GM13977 (cell line): Measurements from ENCODE around the gene SDHD.
"Not testable (repeated sequence)": the region's sequence is repeated elsewhere in the genome, so short reads cannot be mapped to it uniquely, and the experiment has no call there.

ENCODE experiments used
- DNase-seq: peaks from one replicate; pipeline ENCODE4 v3.0.0; 2012; ENCODE audit warnings: low spot score
- CTCF ChIP-seq: IDR thresholded peaks from 2 replicates; pipeline ENCODE4 v1.5.1; 2012; ENCODE audit warnings: mild to moderate bottlenecking, control low read depth; ENCODE audit not compliant: insufficient read depth; ENCODE audit errors: extremely low read depth, missing control alignments
- in situ Hi-C: fragments of 300-500 bp; cut with MboI; formaldehyde crosslinking; loops from one replicate; pipeline ENCODE4 v1.12.0; 2022; ENCODE audit warnings: low sequenced_read_pairs, low pct_unique_long_range_greater_than_20kb, mixed read lengths, inconsistent platforms; ENCODE audit not compliant: unreplicated experiment

Gene SDHD

DNA sequence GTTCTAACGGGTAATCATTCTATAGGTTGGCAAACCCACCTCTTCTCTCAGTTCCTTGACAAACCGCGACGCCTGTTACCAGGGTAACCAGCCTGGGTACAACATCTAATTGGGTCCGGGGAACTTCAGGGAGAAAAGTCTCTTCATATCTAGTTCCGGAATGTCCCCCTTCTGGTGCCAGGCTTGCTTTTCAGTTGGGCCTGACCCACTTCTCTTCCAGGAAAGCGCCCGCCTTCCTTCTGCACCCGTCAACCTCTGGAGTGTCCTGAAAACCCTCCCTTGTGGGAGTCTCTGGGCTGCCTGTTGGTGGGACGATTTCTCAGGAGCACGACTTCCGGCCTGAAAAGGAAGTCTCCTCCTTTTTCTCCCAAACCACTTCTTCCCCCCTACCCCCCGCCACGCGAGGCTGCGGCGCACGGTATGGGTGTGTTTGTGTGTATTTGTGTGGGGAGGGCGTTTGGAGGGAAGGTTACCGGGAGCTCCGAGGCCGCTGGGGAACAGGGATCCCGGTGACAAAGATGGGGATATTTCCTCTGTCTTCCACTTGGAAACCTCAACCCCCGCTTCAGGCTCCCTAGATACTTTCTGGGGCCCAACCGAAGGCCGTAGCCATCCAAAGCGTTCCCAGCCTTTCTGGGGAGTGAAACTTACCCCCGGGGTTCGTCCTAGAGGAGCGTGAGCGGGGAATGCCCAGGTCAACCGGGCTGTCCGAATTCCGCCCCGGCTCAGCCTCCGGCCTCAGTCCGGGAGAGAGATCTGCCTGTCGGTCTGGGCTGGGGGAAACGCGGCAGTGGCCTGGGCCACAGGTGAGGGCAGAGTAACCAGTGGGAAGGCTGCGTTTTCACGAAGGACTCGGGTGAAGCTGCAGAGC is 12.5 kb upstream of the SDHD start, which contains the start of the genes NKAPD1 and PIH1D2:
TSS of gene NKAPD1 (plus strand) at position 359 of the 871 bp plus-strand sequence. CDS start 1,276 bp downstream, outside the sequence.
TSS of gene PIH1D2 (minus strand) at position 77 of the 871 bp plus-strand sequence. CDS start 843 bp downstream, outside the sequence.
- DNase-seq: peak; percentile 74
- no peak for TF ChIP-seq CTCF
- in situ Hi-C loops: no loop called here

- in situ Hi-C loops: no loop called here
- no peak for TF ChIP-seq CTCF
- no peak for DNase-seq
These were observed 3.9 kb upstream of the SDHD start for GRCh38 chr11:112082729-112083128.

DNA sequence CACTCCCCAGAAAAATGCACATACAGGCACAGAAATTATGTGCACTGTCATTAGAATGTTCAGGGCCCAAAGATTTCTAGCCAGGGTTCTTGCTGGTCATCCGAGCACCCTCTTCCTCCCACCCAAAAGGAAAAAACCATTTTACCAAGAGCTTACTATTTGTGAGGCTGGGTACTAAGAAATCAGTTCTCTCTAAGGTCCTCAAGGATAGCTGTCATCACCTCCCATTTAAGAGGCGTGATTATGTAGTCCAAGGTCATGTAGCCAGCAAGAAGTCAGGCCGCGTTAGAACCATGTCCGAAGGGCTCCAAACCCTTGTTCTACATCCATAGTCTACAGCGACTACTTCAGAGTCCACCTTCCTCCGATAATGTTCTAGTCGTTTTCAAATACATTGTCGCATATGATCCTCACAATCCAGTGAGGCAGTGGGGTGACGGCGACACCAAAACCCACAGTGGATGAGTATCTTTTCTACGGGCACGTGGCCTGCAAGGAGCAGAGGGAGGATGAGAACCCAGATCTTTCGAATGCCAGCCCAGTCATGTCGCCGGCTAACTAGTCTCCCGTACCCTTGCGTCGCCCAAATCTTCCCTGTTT is 751 bp upstream of the SDHD start:
- DNase-seq: peak; percentile 28
- in situ Hi-C loops: no loop called here
- no peak for TF ChIP-seq CTCF

GRCh38 chr11:112087212-112087611 is 539 bp downstream of the SDHD start:
- no peak for TF ChIP-seq CTCF
- no peak for DNase-seq
- in situ Hi-C loops: no loop called here

- DNase-seq, in situ Hi-C loops: not testable (repeated sequence)
These were observed 8.6 kb downstream of the SDHD start for GRCh38 chr11:112095302-112095701.

DNA sequence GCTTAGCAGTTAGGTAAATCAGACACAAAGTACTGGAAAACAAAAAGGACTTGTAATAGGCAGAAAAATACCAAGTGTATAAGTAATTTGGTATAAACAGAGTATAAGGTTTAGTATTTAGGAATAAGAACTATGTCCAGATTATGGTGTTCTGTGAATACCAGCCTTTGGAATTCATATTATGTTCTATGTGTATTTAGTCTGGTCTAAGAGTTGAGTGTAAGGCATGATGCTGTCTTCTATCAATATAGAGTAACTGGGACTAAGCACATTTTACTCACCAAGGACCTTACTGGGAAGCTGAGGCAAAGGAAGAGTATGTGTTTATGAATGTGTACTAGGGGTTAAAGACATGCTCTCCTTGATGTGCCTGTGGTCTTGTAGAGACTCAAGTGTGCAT is 9.5 kb downstream of the SDHD start:
- in situ Hi-C loops: no loop called here
- no peak for TF ChIP-seq CTCF
- DNase-seq: no peak
